ENCODE data around the gene FBXW10. TPM values are rescaled to one million over a fixed set of nuclear protein-coding genes. Genes with fewer than 3 reads are reported as not detected.
"Not testable (repeated sequence)": the region's sequence is repeated elsewhere in the genome, so short reads cannot be mapped to it uniquely, and the experiment has no call there.

FBXW10 gene
- total RNA-seq, 1 experiment from 2014 or later = not detected

- not testable (repeated sequence) for H3K14ac ChIP-seq (ENCODE audit: insufficient read depth, low read length); H3K79me1 ChIP-seq (ENCODE audit: insufficient read depth, low read depth, low read length, poor library complexity, severe bottlenecking); H3K23ac ChIP-seq (ENCODE audit: insufficient read length, low read depth, low read length); H2BK20ac ChIP-seq (ENCODE audit: low read depth, low read length, poor library complexity, severe bottlenecking); H3K23me2 ChIP-seq (ENCODE audit: insufficient read length, low read depth, low read length, poor library complexity, severe bottlenecking); DNase-seq; H2AK5ac ChIP-seq (ENCODE audit: insufficient read length, low read length); H3K4ac ChIP-seq (ENCODE audit: low read depth, low read length); H4K8ac ChIP-seq (replicated peaks; ENCODE audit: insufficient read length, low read depth, low read length); H4K91ac ChIP-seq (ENCODE audit: insufficient read length, low read depth, low read length); H3K4me1 Mint-ChIP-seq; H3K79me2 ChIP-seq (ENCODE audit: insufficient read depth, low read length); H2BK5ac ChIP-seq (ENCODE audit: insufficient read length, low read length); H3K27me3 Mint-ChIP-seq (ENCODE audit: low read depth); H3K27ac ChIP-seq (ENCODE audit: insufficient read length, low read depth, low read length); H4K20me1 ChIP-seq (ENCODE audit: control insufficient read depth, insufficient read depth, insufficient read length); H3K27ac Mint-ChIP-seq; H3K4me3 Mint-ChIP-seq; H3K4me1 ChIP-seq (ENCODE audit: insufficient read depth, low read length); H2BK120ac ChIP-seq (ENCODE audit: low read depth, low read length, poor library complexity, severe bottlenecking); H2BK12ac ChIP-seq (ENCODE audit: insufficient read length, low read depth, low read length); H4K5ac ChIP-seq (ENCODE audit: insufficient read length, low read depth, low read length); H3K56ac ChIP-seq (ENCODE audit: insufficient read length, low read depth, low read length); H3K27me3 ChIP-seq (ENCODE audit: insufficient read depth, low read length); H3K9ac ChIP-seq (ENCODE audit: extremely low read depth, insufficient read length, low read length); H3K36me3 Mint-ChIP-seq (ENCODE audit: insufficient read depth in 1 of 3, low read depth in 3 of 3); H2BK15ac ChIP-seq (ENCODE audit: low read depth, low read length); H3T11ph ChIP-seq (ENCODE audit: low read length); H3K9me3 ChIP-seq (ENCODE audit: control insufficient read depth, low read depth, low read length); H3K9me3 Mint-ChIP-seq; H3K18ac ChIP-seq (ENCODE audit: insufficient read length, low read depth, low read length); H2AFZ ChIP-seq (ENCODE audit: low read length); H3K4me2 ChIP-seq (ENCODE audit: insufficient read depth, insufficient read length, low read length)
- WGBS (ENCODE audit: extremely low coverage, insufficient read length, low lambda C conversion rate) = no CpG with 5 or more reads among the region's 6 CpGs
Measured at GRCh38 chr17:18760221-18760620, 16.4 kb downstream of the FBXW10 start.

DNA sequence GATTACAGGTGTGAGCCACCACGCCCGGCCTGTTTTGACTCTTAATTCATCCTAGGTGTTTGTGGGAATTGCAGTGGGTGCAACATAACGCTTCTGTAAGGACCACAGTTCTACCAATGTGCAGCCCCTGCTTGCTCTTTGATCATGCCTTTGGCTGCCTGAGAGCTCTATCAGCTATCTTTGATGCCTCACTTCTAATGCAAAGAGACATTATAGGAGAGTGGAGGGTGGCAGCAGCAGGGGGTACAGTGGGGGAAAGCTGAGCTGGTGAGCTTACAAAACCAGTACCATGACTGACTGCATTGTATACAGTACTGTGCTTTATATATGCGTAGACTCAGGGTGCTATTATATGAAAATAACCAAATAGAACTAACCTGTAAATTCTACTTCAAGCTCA lies 26.7 kb downstream of the FBXW10 start:
- H4K5ac ChIP-seq (ENCODE audit: insufficient read length, low read depth, low read length); H3K27ac Mint-ChIP-seq; H3K4me1 ChIP-seq (ENCODE audit: insufficient read depth, low read length); H2BK12ac ChIP-seq (ENCODE audit: insufficient read length, low read depth, low read length); H3K36me3 Mint-ChIP-seq (ENCODE audit: insufficient read depth in 1 of 3, low read depth in 3 of 3); H3K79me2 ChIP-seq (ENCODE audit: insufficient read depth, low read length); H3K4me2 ChIP-seq (ENCODE audit: insufficient read depth, insufficient read length, low read length); H3K9me3 ChIP-seq (ENCODE audit: control insufficient read depth, low read depth, low read length); H3K56ac ChIP-seq (ENCODE audit: insufficient read length, low read depth, low read length); H3K4me3 Mint-ChIP-seq; H2BK15ac ChIP-seq (ENCODE audit: low read depth, low read length); H3K27ac ChIP-seq (ENCODE audit: insufficient read length, low read depth, low read length); H2BK120ac ChIP-seq (ENCODE audit: low read depth, low read length, poor library complexity, severe bottlenecking); H3K9me3 Mint-ChIP-seq; H3K9ac ChIP-seq (ENCODE audit: extremely low read depth, insufficient read length, low read length); DNase-seq; H2BK20ac ChIP-seq (ENCODE audit: low read depth, low read length, poor library complexity, severe bottlenecking); H3K23me2 ChIP-seq (ENCODE audit: insufficient read length, low read depth, low read length, poor library complexity, severe bottlenecking); H3K23ac ChIP-seq (ENCODE audit: insufficient read length, low read depth, low read length); H3K27me3 Mint-ChIP-seq (ENCODE audit: low read depth); H3K4ac ChIP-seq (ENCODE audit: low read depth, low read length); H2BK5ac ChIP-seq (ENCODE audit: insufficient read length, low read length); H2AK5ac ChIP-seq (ENCODE audit: insufficient read length, low read length); H4K8ac ChIP-seq (replicated peaks; ENCODE audit: insufficient read length, low read depth, low read length); H2AFZ ChIP-seq (ENCODE audit: low read length); H3K27me3 ChIP-seq (ENCODE audit: insufficient read depth, low read length); H3K18ac ChIP-seq (ENCODE audit: insufficient read length, low read depth, low read length); H3T11ph ChIP-seq (ENCODE audit: low read length); H3K79me1 ChIP-seq (ENCODE audit: insufficient read depth, low read depth, low read length, poor library complexity, severe bottlenecking); H3K14ac ChIP-seq (ENCODE audit: insufficient read depth, low read length); H4K20me1 ChIP-seq (ENCODE audit: control insufficient read depth, insufficient read depth, insufficient read length); H4K91ac ChIP-seq (ENCODE audit: insufficient read length, low read depth, low read length): not testable (repeated sequence)
- no CpG with 5 or more reads among the region's 4 CpGs for WGBS (ENCODE audit: extremely low coverage, insufficient read length, low lambda C conversion rate)
- peaks cover 8 to 12% of the 10 kb centered on the region in 2 experiments for H3K4me1 Mint-ChIP-seq
